ENCODE data around the gene HSPB3.

Gene HSPB3

DNA sequence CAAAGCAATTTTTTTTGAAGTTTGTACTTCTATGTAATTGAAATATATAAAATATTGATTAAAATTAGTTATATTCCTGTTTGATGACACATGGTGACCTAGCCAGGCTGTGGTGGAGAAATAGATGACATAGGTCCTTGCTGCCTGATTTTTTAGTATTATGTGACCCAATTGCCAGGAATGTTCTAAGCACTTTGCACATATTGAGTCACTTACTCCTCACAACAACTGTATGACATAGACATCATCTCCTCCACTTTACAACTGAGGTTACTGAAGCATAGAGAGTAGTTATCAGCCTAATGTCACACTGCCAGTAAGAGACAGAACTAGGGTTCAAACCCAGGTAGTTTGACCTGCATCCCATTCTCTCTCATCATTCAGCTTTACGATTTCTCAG lies 35.8 kb downstream of the HSPB3 start:
- TF ChIP-seq, protein P1, sequence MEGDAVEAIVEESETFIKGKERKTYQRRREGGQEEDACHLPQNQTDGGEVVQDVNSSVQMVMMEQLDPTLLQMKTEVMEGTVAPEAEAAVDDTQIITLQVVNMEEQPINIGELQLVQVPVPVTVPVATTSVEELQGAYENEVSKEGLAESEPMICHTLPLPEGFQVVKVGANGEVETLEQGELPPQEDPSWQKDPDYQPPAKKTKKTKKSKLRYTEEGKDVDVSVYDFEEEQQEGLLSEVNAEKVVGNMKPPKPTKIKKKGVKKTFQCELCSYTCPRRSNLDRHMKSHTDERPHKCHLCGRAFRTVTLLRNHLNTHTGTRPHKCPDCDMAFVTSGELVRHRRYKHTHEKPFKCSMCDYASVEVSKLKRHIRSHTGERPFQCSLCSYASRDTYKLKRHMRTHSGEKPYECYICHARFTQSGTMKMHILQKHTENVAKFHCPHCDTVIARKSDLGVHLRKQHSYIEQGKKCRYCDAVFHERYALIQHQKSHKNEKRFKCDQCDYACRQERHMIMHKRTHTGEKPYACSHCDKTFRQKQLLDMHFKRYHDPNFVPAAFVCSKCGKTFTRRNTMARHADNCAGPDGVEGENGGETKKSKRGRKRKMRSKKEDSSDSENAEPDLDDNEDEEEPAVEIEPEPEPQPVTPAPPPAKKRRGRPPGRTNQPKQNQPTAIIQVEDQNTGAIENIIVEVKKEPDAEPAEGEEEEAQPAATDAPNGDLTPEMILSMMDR (IDR thresholded peaks at IDR 0.05; ENCODE audit: borderline replicate concordance, insufficient read depth, low read depth, low read length) = no peak
- no peak overlapping the region for H3K4me3 ChIP-seq (ENCODE audit: low read depth, low read length)

DNA sequence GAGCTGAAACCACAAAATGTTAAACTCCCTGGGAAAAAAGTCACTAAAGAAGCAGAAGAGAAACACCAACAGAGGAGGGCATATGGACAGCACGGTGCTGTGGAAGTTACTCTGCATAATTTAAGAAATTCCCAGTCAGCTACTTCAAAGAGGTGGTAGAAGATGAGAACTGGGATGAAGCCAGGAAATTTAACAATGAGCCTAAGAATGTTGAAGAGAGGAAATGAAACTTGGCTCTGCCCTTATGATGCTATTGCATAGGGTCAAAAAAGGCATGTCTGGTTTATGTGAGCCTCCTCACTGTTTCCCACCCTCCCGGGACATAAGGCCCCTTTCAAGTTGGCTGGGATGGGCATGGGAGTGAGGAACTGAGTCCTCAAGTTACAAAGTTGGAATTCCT lies 36.7 kb downstream of the HSPB3 start:
- H3K4me3 ChIP-seq (ENCODE audit: low read depth, low read length) = no peak overlapping the region
- TF ChIP-seq, protein P1 (IDR thresholded peaks at IDR 0.05; ENCODE audit: borderline replicate concordance, insufficient read depth, low read depth, low read length) = no peak

DNA sequence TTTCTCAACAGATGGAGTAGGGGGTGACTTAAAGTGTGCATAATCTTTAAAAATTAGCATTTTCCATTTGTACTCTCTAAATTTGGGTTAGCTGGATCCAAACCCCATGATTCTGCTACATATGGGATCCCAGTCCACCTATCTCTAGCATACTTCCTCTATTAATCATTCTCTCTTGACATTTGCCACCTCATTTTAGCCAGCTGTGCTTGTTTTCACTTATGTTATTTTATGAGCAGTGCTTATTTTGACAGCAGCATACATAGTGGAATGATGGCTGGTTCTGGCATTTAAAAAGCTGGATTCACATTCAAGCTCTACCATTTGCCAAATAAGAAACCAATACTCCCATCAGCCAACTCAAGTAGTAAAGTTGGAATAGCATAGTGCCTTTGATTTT lies 39.5 kb downstream of the HSPB3 start:
- no peak overlapping the region for H3K4me3 ChIP-seq (ENCODE audit: low read depth, low read length)
- TF ChIP-seq, protein P1 (IDR thresholded peaks at IDR 0.05; ENCODE audit: borderline replicate concordance, insufficient read depth, low read depth, low read length) = no peak
